ENCODE results near the gene OR2C3. TPM values are rescaled to one million over a fixed set of nuclear protein-coding genes. Genes with fewer than 3 reads are reported as not detected.
"Not testable (repeated sequence)": the region's sequence is repeated elsewhere in the genome, so short reads cannot be mapped to it uniquely, and the experiment has no call there.

The OR2C3 gene
- total and polyA plus RNA-seq, 9 donors = 0.07 to 0.53 (median 0.20) TPM

DNA sequence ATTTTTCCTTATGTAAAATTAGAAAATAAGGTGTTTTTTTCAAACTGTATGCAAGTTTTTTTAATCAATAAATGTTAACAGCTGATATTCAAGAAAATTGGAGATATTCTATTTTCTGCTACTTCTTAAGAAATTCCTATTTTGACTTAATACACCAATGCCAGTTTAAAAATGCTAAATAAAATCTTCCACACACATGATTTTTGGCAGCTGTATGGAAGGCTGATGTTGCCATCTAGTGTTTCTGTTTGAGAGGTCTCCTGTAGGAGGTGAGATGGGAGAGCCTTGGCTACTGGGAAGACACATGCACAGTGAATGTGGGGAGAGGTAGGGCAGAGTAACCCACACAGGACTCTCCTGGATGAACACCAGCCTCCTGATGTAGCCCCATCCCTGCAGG is 49.2 kb downstream of the OR2C3 start:
- H3K9me3 ChIP-seq (replicated peaks; ENCODE audit: control insufficient read depth, low read depth, low read length) = no peaks in the 10 kb centered on the region
- no peak overlapping the region for H3K4me3 ChIP-seq (ENCODE audit: low read length)
- H3K4me1 ChIP-seq (ENCODE audit: control insufficient read depth, insufficient read depth, low read length) = no peaks in the 10 kb centered on the region

DNA sequence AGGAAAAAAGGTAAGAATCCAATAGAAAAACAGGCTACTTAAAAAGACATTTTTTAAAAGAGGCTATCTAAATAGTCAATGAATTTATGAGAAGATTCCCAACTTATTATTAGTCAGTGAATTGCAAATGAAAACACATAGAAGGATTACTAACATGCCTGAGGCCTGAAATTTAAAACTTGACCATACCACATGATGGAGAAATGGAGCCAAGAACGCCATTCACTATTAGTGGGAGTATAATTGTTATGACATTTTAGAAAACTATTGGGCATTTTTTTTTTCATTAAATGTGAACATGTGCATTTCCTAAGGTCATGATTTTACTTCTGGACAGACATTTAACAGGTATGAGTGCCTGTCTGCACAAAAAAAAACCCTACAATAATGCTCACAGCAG is 53.5 kb downstream of the OR2C3 start:
- no peaks in the 10 kb centered on the region for H3K9me3 ChIP-seq (replicated peaks; ENCODE audit: control insufficient read depth, low read depth, low read length)
- H3K36me3 ChIP-seq (ENCODE audit: control insufficient read depth, insufficient read depth, low read length) = no peaks in the 10 kb centered on the region
- no peaks in the 10 kb centered on the region for H3K27me3 ChIP-seq (ENCODE audit: control insufficient read depth, insufficient read depth, low read length)
- H3K27ac ChIP-seq (ENCODE audit: low read length) = no peak overlapping the region
- no peak for DNase-seq
- no peak overlapping the region for H3K4me3 ChIP-seq (ENCODE audit: low read length)
- H3K4me1 ChIP-seq (ENCODE audit: control insufficient read depth, insufficient read depth, low read length) = no peaks in the 10 kb centered on the region
- WGBS (ENCODE audit: insufficient coverage) = no CpG with 5 or more reads among the region's 1 CpG

More for the DNA sequence above, 49.2 kb downstream of the OR2C3 start:
- H3K36me3 ChIP-seq (ENCODE audit: control insufficient read depth, insufficient read depth, low read length) = no peaks in the 10 kb centered on the region
- H3K27ac ChIP-seq (ENCODE audit: low read length) = no peak overlapping the region
- peak; percentile 78 for DNase-seq
- H3K27me3 ChIP-seq (ENCODE audit: control insufficient read depth, insufficient read depth, low read length) = peaks cover 2% of the 10 kb centered on the region

DNA sequence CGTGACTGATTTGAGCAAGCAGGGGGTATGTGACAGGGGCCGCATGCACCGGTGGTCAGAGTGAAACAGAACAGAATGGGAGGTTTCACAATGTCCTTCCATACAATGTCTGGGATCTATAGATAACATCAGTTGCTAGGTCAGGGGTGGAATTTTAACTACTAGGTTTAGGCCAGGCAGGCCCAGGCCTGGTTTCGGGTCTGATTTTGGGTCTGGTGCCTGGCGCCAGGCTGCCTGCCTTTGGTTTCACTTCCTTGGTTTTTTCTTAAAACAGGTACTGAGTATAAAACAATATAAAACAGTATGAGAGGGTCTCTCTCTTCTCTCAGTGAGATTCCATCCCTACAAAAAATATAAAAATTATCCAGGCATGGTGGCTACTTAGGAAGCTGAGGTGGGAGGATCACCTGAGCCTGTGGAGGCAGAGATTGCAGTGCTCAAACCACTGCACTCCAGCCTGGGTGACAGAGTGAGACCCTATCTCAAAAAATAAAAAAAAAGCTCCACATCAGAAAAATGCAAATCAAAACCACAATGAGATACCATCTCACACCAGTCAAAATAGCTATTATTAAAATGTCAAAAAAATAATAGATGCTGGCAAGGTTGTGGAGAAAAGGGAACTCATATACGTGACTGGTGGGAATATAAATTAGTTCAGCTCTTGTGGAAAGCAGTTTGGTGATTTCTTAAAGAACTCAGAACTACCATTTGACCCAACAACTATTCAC is 59.7 kb downstream of the OR2C3 start:
- H3K9me3 ChIP-seq (replicated peaks; ENCODE audit: control insufficient read depth, low read depth, low read length); DNase-seq; H3K4me1 ChIP-seq (ENCODE audit: control insufficient read depth, insufficient read depth, low read length); H3K4me3 ChIP-seq (ENCODE audit: low read length); H3K36me3 ChIP-seq (ENCODE audit: control insufficient read depth, insufficient read depth, low read length); H3K27ac ChIP-seq (ENCODE audit: low read length); H3K27me3 ChIP-seq (ENCODE audit: control insufficient read depth, insufficient read depth, low read length): not testable (repeated sequence)
- no CpG with 5 or more reads among the region's 6 CpGs for WGBS (ENCODE audit: insufficient coverage)

DNA sequence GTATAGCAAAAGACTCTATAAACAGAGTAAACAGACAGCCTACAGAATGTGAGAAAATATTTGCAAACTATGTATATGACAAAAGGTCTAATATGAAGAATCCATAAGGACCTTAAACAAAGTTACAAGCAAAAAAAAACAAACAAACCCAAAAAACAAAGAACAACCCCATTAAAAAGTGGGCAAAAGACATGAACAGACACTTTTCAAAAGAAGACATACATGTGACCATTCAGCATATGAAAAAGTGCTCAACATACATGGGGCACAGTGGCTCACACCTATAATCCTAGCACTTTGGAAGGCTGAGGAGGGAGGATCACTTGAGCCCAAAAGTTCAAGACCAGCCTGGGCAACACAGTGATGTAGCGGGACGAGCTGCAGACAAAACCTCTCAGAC is 60.4 kb downstream of the OR2C3 start:
- Histone ChIP-seq H3K9me3 (replicated peaks; ENCODE audit: control insufficient read depth, low read depth, low read length) (no peaks in the 10 kb centered on the region), H3K27ac (ENCODE audit: low read length) (no peak overlapping the region), H3K27me3 (ENCODE audit: control insufficient read depth, insufficient read depth, low read length) (no peaks in the 10 kb centered on the region), H3K4me3 (ENCODE audit: low read length) (no peak overlapping the region), H3K36me3 (ENCODE audit: control insufficient read depth, insufficient read depth, low read length) (no peaks in the 10 kb centered on the region), H3K4me1 (ENCODE audit: control insufficient read depth, insufficient read depth, low read length) (no peaks in the 10 kb centered on the region)
- WGBS (ENCODE audit: insufficient coverage) = 94% methylated on average over 2 of the region's 2 CpGs
- no peak for DNase-seq

Other genes starting within 250 kb of the OR2C3 start
- gene ZNF496, start 204.6 kb downstream of the OR2C3 start, total RNA-seq = 21.4 TPM
- gene ZNF496, start 204.6 kb downstream of the OR2C3 start, polyA plus RNA-seq (ENCODE audit: insufficient read depth in 1 of 8, insufficient read length in 8 of 8, low replicate concordance in 1 of 8) = 10 to 100 TPM; 28.2 to 34.0 (median 29.8) TPM
- gene NLRP3, start 120.3 kb downstream of the OR2C3 start, total RNA-seq = 1.4 TPM
- gene NLRP3, start 120.3 kb downstream of the OR2C3 start, polyA plus RNA-seq (ENCODE audit: insufficient read depth in 1 of 8, insufficient read length in 8 of 8, low replicate concordance in 1 of 8) = 1 to 10 TPM in 4 of 8 donors, under 1 TPM in 4; 0.65 to 1.6 (median 0.95) TPM
- not detected for gene OR2B11, start 78.3 kb downstream of the OR2C3 start, total RNA-seq
- under 1 TPM in 5 of 8 donors, not detected in 3; 0.04 to 0.05 (median 0.04) TPM for gene OR2B11, start 78.3 kb downstream of the OR2C3 start, polyA plus RNA-seq (ENCODE audit: insufficient read depth in 1 of 8, insufficient read length in 8 of 8, low replicate concordance in 1 of 8)
- gene GCSAML, start 12.7 kb upstream of the OR2C3 start, total RNA-seq = 0.09 TPM
- gene GCSAML, start 12.7 kb upstream of the OR2C3 start, polyA plus RNA-seq (ENCODE audit: insufficient read depth in 1 of 8, insufficient read length in 8 of 8, low replicate concordance in 1 of 8) = under 1 TPM; 0.05 to 0.25 (median 0.12) TPM
- gene OR2G2, start 51.9 kb upstream of the OR2C3 start, total RNA-seq = not detected
- gene OR2G2, start 51.9 kb upstream of the OR2C3 start, polyA plus RNA-seq (ENCODE audit: insufficient read depth in 1 of 8, insufficient read length in 8 of 8, low replicate concordance in 1 of 8) = not detected
- not detected for gene OR2G3, start 69.1 kb upstream of the OR2C3 start, total RNA-seq
- gene OR2G3, start 69.1 kb upstream of the OR2C3 start, polyA plus RNA-seq (ENCODE audit: insufficient read depth in 1 of 8, insufficient read length in 8 of 8, low replicate concordance in 1 of 8) = not detected
- not detected for gene OR13G1, start 143.3 kb upstream of the OR2C3 start, total RNA-seq
- under 1 TPM in 1 of 8 donors, not detected in 7; 0.08 TPM for gene OR13G1, start 143.3 kb upstream of the OR2C3 start, polyA plus RNA-seq (ENCODE audit: insufficient read depth in 1 of 8, insufficient read length in 8 of 8, low replicate concordance in 1 of 8)
- gene OR6F1, start 180.2 kb upstream of the OR2C3 start, total RNA-seq = not detected
- not detected for gene OR6F1, start 180.2 kb upstream of the OR2C3 start, polyA plus RNA-seq (ENCODE audit: insufficient read depth in 1 of 8, insufficient read length in 8 of 8, low replicate concordance in 1 of 8)
- not detected for gene OR14K1, start 202.2 kb upstream of the OR2C3 start, total RNA-seq
- gene OR14K1, start 202.2 kb upstream of the OR2C3 start, polyA plus RNA-seq (ENCODE audit: insufficient read depth in 1 of 8, insufficient read length in 8 of 8, low replicate concordance in 1 of 8) = not detected
- not detected for gene OR14A2, start 211.7 kb upstream of the OR2C3 start, total RNA-seq
- gene OR14A2, start 211.7 kb upstream of the OR2C3 start, polyA plus RNA-seq (ENCODE audit: insufficient read depth in 1 of 8, insufficient read length in 8 of 8, low replicate concordance in 1 of 8) = not detected
- gene OR1C1, start 224.1 kb upstream of the OR2C3 start, total RNA-seq = not detected
- gene OR1C1, start 224.1 kb upstream of the OR2C3 start, polyA plus RNA-seq (ENCODE audit: insufficient read depth in 1 of 8, insufficient read length in 8 of 8, low replicate concordance in 1 of 8) = not detected

Data from muscle of leg (tissue), 11 donors.